Osteocyte (in vitro differentiated cells): ENCODE measurements around the gene NSD1. TPM values are rescaled to one million over a fixed set of nuclear protein-coding genes. Genes with fewer than 3 reads are reported as not detected.
A peak's percentile ranks its signal among the peaks of the same experiment; 100 is the strongest.

ENCODE experiments used
- DNase-seq: peaks from one replicate; pipeline ENCODE4 v3.0.0; 2021; ENCODE audit warnings: mixed read lengths; ENCODE audit not compliant: unreplicated experiment; ENCODE audit errors: extremely low spot score
- H3K27ac Mint-ChIP-seq: one replicate; pipeline ENCODE4 v1.8.0; 2021; ENCODE audit warnings: mild to moderate bottlenecking, mixed read lengths; ENCODE audit not compliant: unreplicated experiment
- H3K27me3 Mint-ChIP-seq: one replicate; pipeline ENCODE4 v1.8.0; 2021; ENCODE audit warnings: mixed read lengths; ENCODE audit not compliant: unreplicated experiment
- H3K36me3 Mint-ChIP-seq: one replicate; pipeline ENCODE4 v1.8.0; 2021; ENCODE audit warnings: mixed read lengths; ENCODE audit not compliant: unreplicated experiment
- H3K4me1 Mint-ChIP-seq: one replicate; pipeline ENCODE4 v1.8.0; 2021; ENCODE audit warnings: mixed read lengths; ENCODE audit not compliant: unreplicated experiment
- H3K4me3 Mint-ChIP-seq: one replicate; pipeline ENCODE4 v1.8.0; 2021; ENCODE audit warnings: mild to moderate bottlenecking, moderate library complexity, mixed read lengths; ENCODE audit not compliant: unreplicated experiment
- H3K9me3 Mint-ChIP-seq: one replicate; pipeline ENCODE4 v1.8.0; 2021; ENCODE audit warnings: mixed read lengths; ENCODE audit not compliant: unreplicated experiment
- CTCF ChIP-seq: fragments of 200-600 bp; sonication (generic); IDR thresholded peaks from 2 replicates; pipeline ENCODE4 v1.5.0; 2021; ENCODE audit warnings: antibody characterized with exemption, mild to moderate bottlenecking, moderate library complexity
- total RNA-seq: library from RNA; stranded (reverse); gene quantifications from 2 replicates; pipeline ENCODE4 v1.2.1, GENCODE V29; 2021

The NSD1 gene
- total RNA-seq, 1 donor from 2014 or later: 74.7 TPM

DNA sequence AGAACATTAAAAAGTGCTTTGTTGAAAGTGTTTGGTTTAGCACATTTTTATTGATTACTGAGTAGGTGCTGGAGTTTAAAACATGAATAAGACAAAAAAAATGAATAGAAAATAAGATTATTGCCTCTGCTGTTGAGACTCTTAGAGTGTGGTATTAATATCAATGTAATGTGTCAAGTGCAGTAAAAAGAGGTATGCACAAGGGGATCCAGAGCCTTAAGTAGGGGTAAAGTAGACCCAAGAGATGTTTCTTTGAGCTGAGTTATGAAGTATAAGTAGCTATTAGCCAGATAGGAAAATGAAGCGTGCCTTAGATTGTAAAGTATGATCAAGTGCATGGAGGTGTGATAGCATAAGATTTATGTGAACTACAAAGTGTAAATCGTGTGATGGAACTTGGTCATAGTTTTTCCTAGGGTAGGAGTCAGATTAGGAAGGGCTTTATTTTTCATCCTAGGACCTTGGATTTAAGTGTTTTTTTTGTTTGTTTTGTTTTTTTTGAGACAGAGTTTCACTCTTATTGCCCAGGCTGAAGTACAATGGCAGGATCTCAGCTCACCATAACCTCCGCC lies 45.2 kb downstream of the NSD1 start:
- peaks cover 2% of the 10 kb centered on the region for H3K4me1 Mint-ChIP-seq
- no peaks in the 10 kb centered on the region for H3K27me3 Mint-ChIP-seq
- DNase-seq: no peak

DNA sequence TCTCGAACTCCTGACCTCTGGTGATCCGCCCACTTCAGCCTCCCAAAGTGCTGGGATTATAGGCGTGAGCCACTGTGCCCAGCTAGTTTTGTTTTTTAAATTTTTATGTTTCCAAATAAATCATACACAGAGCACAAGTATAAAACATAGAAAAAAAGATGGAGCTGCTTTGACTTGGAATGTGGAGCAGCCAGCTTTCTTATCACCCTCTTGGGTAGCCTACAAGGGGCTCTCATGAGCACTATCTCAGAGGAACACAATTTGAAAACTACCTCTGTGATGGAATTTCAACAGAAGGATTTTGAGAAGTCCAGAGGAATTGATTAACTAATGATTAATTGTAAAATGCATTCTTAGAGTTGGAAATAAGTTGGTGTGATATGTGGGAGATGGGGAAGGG lies 45.9 kb downstream of the NSD1 start:
- no peak overlapping the region for H3K27ac Mint-ChIP-seq

More for the DNA sequence above, 45.2 kb downstream of the NSD1 start:
- Mint-ChIP-seq H3K9me3 (no peaks in the 10 kb centered on the region), H3K4me3 (no peak overlapping the region), H3K36me3 (peaks cover 3% of the 10 kb centered on the region), H3K27ac (no peak overlapping the region)
- TF ChIP-seq CTCF: no peak

DNA sequence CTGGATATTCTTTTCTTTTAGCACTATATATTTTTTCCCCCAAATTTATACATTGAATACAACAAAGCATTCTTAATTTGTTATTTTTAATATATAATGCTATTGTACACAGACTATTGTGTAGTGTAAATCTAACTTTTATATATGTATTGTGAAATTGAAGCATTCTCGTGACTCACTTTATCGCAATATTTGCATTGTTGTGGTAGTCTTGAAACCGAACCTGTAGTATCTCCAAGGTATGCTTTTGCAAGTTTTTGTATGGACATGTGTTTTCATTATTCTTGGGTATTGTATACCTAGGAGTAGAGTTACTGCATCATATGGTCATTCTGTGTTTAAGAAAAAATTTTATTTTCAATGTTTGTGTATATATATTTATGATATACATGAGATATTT lies 49.6 kb downstream of the NSD1 start:
- TF ChIP-seq CTCF: no peak
- no peak overlapping the region for H3K4me3 Mint-ChIP-seq
- peaks cover 3% of the 10 kb centered on the region for H3K36me3 Mint-ChIP-seq
- H3K4me1 Mint-ChIP-seq: no peaks in the 10 kb centered on the region
- no peaks in the 10 kb centered on the region for H3K9me3 Mint-ChIP-seq
- no peak for DNase-seq
- no peak overlapping the region for H3K27ac Mint-ChIP-seq
- no peaks in the 10 kb centered on the region for H3K27me3 Mint-ChIP-seq

More for the DNA sequence above, 45.9 kb downstream of the NSD1 start:
- no peak for TF ChIP-seq CTCF
- Mint-ChIP-seq H3K27me3 (no peaks in the 10 kb centered on the region), H3K4me3 (no peak overlapping the region), H3K36me3 (peaks cover 3% of the 10 kb centered on the region), H3K4me1 (peaks cover 2% of the 10 kb centered on the region), H3K9me3 (no peaks in the 10 kb centered on the region)
- no peak for DNase-seq

- no peak for TF ChIP-seq CTCF
- H3K4me3 Mint-ChIP-seq: no peak overlapping the region
- H3K36me3 Mint-ChIP-seq: peaks cover 3% of the 10 kb centered on the region
- H3K9me3 Mint-ChIP-seq: no peaks in the 10 kb centered on the region
- no peaks in the 10 kb centered on the region for H3K27me3 Mint-ChIP-seq
- H3K4me1 Mint-ChIP-seq: peaks cover 2% of the 10 kb centered on the region
- no peak for DNase-seq
- H3K27ac Mint-ChIP-seq: peak overlapping the region; percentile 45
Observed at GRCh38 chr5:177183766-177184360, 50.3 kb downstream of the NSD1 start.

GRCh38 chr5:177185993-177186392 lies 52.4 kb downstream of the NSD1 start:
- DNase-seq: no peak

More at GRCh38 chr5:177185993-177186392, 52.4 kb downstream of the NSD1 start:
- TF ChIP-seq CTCF: no peak
- H3K9me3 Mint-ChIP-seq: no peaks in the 10 kb centered on the region
- H3K27me3 Mint-ChIP-seq: no peaks in the 10 kb centered on the region
- H3K4me1 Mint-ChIP-seq: peaks cover 10% of the 10 kb centered on the region
- no peak overlapping the region for H3K27ac Mint-ChIP-seq
- H3K36me3 Mint-ChIP-seq: peaks cover 2% of the 10 kb centered on the region
- H3K4me3 Mint-ChIP-seq: no peak overlapping the region
